Fibroblast of mammary gland (primary cell): ENCODE results near the gene ZNF804A.
A peak's percentile ranks its signal among the peaks of the same experiment; 100 is the strongest.

Experiments
- DNase-seq: peaks from one replicate; pipeline ENCODE4 v3.0.0-alpha.2; 2010; ENCODE audit warnings: low read depth
- H3K4me3 ChIP-seq: 2 replicates; pipeline ENCODE4 v1.5.1; 2011; ENCODE audit warnings: low read depth, mild to moderate bottlenecking, low read length, moderate library complexity; ENCODE audit not compliant: control insufficient read depth
- TF ChIP-seq, protein P1 (sequence below): conservative IDR thresholded peaks from 2 replicates; pipeline ENCODE4 v1.5.1; 2011; ENCODE audit warnings: low read depth, low read length, inconsistent platforms; ENCODE audit not compliant: control insufficient read depth, insufficient read depth

ZNF804A gene

GRCh38 chr2:184577743-184578142 lies 20.6 kb upstream of the ZNF804A start:
- DNase-seq, result no peak
- H3K4me3 ChIP-seq, result no peak overlapping the region
- TF ChIP-seq, protein P1, sequence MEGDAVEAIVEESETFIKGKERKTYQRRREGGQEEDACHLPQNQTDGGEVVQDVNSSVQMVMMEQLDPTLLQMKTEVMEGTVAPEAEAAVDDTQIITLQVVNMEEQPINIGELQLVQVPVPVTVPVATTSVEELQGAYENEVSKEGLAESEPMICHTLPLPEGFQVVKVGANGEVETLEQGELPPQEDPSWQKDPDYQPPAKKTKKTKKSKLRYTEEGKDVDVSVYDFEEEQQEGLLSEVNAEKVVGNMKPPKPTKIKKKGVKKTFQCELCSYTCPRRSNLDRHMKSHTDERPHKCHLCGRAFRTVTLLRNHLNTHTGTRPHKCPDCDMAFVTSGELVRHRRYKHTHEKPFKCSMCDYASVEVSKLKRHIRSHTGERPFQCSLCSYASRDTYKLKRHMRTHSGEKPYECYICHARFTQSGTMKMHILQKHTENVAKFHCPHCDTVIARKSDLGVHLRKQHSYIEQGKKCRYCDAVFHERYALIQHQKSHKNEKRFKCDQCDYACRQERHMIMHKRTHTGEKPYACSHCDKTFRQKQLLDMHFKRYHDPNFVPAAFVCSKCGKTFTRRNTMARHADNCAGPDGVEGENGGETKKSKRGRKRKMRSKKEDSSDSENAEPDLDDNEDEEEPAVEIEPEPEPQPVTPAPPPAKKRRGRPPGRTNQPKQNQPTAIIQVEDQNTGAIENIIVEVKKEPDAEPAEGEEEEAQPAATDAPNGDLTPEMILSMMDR, result no peak

GRCh38 chr2:184579226-184579625 lies 19.1 kb upstream of the ZNF804A start:
- no peak overlapping the region for H3K4me3 ChIP-seq
- TF ChIP-seq, protein P1, result no peak
- DNase-seq, result no peak

- no peak for DNase-seq
- H3K4me3 ChIP-seq, result no peak overlapping the region
- TF ChIP-seq, protein P1, result no peak
Measured at GRCh38 chr2:184581391-184581790, 16.9 kb upstream of the ZNF804A start.

DNA sequence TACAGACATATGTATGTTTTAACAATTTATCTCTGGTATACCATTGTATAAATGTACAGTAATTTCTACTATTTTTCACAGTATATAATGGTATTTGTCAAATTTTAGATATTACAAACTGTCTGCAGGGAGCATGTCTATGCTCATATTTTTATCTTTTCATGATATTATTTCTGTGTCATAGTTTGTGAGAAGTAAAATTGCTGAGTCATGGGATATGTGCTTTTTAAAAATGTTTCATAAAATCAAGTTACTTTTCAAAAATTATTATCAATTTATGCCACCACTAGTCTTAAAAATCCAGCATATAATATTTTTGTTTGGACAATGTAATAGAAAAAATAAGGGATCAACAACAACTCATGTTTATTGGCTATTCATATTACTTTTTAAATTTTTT lies 9.1 kb upstream of the ZNF804A start:
- TF ChIP-seq, protein P1, result no peak
- no peak overlapping the region for H3K4me3 ChIP-seq
- no peak for DNase-seq

DNA sequence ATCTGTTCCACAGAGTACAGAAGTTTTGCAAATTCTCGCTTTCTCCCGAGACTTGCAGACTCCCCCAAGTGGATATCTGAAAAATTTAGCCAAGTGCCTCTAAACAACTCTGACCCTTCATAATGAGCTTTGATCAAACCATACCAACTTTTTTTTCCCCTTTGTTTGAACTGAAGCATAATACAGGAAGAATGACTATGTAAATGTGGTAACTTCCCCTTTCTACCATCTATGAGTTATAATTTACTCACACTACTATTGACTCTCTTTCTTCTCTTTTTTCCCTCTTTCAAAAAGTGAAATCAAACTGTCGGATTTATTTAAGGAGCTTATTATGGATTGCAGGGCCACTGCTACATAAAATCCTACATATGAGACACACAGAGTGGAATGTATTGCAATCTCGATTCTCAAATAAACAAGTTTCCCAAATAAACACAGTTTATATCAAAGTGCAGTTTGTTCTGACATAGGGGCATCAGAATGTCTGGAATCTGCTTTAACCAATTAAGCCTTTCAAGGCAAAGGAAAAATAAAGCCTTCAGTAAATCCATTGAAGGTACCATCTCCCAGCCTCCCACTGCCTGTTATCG lies 1.4 kb upstream of the ZNF804A start:
- H3K4me3 ChIP-seq, result peak overlapping the region; percentile 54
- DNase-seq, result peak; percentile 50
- TF ChIP-seq, protein P1, result no peak

DNA sequence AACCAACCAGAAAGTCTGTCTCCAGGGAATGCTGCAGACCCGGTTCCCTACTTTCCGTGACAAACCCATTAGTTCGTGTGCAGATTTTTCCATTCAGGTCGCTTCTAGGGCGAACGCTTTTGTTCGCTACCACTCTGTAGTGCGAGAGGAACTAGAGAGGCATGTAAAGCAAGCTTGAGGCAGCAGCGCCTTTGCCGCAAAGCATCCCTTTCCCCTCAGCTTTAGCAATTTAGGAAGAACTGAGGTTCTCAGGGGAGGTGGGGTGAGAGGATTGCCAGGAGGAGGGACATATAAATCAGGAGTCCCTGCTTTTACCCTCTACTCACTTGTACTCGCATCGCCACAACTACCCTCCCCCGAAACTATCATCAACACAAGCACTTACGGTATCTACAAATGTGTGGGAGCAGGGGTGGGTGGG lies 748 bp upstream of the ZNF804A start:
- peak; percentile 44 for DNase-seq
- TF ChIP-seq, protein P1, result no peak

GRCh38 chr2:184598002-184598315 lies 370 bp upstream of the ZNF804A start:
- peak overlapping the region; percentile 54 for H3K4me3 ChIP-seq
- TF ChIP-seq, protein P1, result no peak

More for the DNA sequence above, 748 bp upstream of the ZNF804A start:
- H3K4me3 ChIP-seq, result peak overlapping the region; percentile 54

More at GRCh38 chr2:184598002-184598315, 370 bp upstream of the ZNF804A start:
- DNase-seq, result peak; percentile 4
